GM06990 (cell line): ENCODE measurements around the gene BCAR1.

Source experiments
- DNase-seq: peaks from one replicate; pipeline ENCODE4 v3.0.0-alpha.2; 2011; ENCODE audit not compliant: insufficient read length; ENCODE audit errors: extremely low read depth
- H3K27me3 ChIP-seq: replicated peaks from 2 replicates; pipeline ENCODE4 v1.6.0; 2011; ENCODE audit warnings: low read length; ENCODE audit not compliant: control insufficient read depth, insufficient read depth
- H3K36me3 ChIP-seq: 2 replicates; pipeline ENCODE4 v1.5.1; 2011; ENCODE audit warnings: low read length; ENCODE audit not compliant: control insufficient read depth, insufficient read depth
- H3K4me3 ChIP-seq: replicated peaks from 2 replicates; pipeline ENCODE4 v1.5.1; 2011; ENCODE audit warnings: low read depth, mild to moderate bottlenecking, control low read depth, low read length
- TF ChIP-seq, protein P1 (sequence below): IDR thresholded peaks from 2 replicates; pipeline ENCODE4 v1.5.1; 2011; ENCODE audit warnings: low read length, control low read depth, mild to moderate bottlenecking, inconsistent platforms; ENCODE audit not compliant: insufficient read depth, poor library complexity, severe bottlenecking

The BCAR1 gene

DNA sequence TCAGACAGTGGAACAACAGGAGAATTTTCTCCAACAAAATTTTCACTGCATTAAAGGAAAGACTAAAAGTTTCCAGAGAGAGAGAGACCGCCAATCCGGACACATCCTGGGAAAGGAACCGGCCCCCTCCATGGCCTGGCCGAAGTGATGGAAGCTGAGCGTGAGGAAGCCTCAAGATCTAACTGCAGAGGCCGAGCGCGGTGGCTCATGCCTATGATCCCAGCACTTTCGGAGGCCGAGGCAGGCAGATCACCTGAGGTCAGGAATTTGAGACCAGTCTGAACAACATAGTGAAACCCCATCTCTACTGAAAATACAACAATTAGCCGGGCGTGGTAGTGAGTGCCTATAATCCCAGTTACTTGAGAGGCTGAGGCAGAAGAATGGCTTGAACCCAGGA is 48.3 kb downstream of the BCAR1 start:
- DNase-seq, result no peak
- no peaks in the 10 kb centered on the region for H3K27me3 ChIP-seq
- TF ChIP-seq, protein P1, sequence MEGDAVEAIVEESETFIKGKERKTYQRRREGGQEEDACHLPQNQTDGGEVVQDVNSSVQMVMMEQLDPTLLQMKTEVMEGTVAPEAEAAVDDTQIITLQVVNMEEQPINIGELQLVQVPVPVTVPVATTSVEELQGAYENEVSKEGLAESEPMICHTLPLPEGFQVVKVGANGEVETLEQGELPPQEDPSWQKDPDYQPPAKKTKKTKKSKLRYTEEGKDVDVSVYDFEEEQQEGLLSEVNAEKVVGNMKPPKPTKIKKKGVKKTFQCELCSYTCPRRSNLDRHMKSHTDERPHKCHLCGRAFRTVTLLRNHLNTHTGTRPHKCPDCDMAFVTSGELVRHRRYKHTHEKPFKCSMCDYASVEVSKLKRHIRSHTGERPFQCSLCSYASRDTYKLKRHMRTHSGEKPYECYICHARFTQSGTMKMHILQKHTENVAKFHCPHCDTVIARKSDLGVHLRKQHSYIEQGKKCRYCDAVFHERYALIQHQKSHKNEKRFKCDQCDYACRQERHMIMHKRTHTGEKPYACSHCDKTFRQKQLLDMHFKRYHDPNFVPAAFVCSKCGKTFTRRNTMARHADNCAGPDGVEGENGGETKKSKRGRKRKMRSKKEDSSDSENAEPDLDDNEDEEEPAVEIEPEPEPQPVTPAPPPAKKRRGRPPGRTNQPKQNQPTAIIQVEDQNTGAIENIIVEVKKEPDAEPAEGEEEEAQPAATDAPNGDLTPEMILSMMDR, result no peak
- no peaks in the 10 kb centered on the region for H3K36me3 ChIP-seq
- H3K4me3 ChIP-seq, result no peak overlapping the region

DNA sequence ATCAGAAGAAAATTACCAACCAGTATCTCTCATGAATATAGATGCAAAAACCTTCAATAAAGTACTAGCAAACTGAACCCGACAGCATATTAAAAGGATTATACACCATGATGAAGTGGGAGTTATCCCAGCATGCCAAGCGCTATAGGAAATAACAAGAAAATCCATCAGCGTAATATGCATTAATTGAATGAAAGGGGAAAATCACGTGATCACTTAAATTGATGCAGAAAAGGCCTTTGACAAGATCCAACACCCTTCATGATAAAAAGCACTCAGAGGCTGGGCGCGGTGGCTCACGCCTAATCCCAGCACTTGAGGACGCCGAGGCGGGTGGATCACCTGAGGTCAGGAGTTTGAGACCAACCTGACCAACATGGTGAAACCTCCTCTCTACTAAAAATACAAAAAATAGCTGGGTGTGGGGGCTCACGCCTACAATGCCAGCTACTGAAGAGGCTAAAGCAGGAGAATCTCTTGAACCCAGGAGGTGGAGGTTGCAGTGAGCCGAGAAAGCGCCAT is 49.3 kb downstream of the BCAR1 start:
- TF ChIP-seq, protein P1, result no peak
- H3K36me3 ChIP-seq, result no peaks in the 10 kb centered on the region
- DNase-seq, result no peak
- no peaks in the 10 kb centered on the region for H3K27me3 ChIP-seq
- H3K4me3 ChIP-seq, result no peak overlapping the region

DNA sequence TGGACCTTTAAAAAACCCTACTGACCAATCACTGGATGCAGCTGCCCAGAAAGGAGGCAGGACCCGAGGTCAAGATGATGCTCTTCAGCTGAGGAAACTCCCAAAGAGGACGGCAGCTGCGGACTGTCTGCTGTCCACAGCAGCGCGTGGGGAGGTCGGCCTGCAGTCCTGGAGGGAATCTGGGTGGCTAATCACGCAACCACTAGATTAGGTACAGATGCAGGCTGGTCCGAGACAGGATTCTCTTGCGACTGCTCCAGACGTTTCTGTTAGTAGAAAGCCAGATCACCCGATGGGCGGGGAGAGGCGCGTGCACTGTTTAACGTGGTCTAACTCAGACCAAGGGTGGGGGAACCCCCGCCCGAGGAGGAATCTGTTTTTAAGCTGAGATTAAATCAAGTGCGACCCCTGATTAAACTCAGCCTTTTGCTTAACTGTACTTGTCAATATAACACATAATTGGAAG is 53.3 kb downstream of the BCAR1 start:
- no peaks in the 10 kb centered on the region; the same call in 1 of the 2 replicates for H3K27me3 ChIP-seq
- DNase-seq, result no peak
- TF ChIP-seq, protein P1, result no peak
- H3K4me3 ChIP-seq, result no peak overlapping the region
- H3K36me3 ChIP-seq, result no peaks in the 10 kb centered on the region

DNA sequence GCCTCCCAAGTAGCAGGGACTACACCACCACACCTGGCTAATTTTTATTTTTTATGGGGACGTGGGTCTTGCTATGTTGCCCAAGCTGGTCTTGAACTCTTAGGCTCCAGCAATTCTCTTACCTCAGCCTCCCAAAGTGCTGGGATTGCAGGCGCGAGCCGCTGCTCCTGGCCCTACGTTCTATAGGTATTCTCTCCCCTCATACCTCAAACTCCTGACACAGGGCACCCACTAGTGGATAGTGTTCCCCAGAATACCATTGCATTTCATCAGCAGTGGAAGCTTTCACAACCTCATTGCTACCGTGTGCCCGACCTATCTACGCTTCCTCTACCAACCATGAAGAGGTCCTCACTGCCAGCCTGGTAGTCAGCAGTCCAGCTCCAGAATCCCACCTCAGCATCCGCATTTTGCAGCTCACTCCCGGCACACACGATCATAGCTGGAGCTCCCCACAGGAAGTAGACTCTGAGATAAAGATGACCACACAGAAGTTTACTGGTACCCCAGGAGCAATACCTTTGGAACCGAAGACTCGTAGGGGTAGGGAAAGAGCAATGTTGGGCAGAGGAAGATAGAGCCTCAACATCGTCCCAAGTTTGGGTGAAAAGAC is 53.8 kb downstream of the BCAR1 start:
- Histone ChIP-seq H3K4me3 (no peak overlapping the region), H3K27me3 (no peaks in the 10 kb centered on the region; the same call in 1 of the 2 replicates), H3K36me3 (no peaks in the 10 kb centered on the region)
- TF ChIP-seq, protein P1, result no peak
- DNase-seq, result no peak

DNA sequence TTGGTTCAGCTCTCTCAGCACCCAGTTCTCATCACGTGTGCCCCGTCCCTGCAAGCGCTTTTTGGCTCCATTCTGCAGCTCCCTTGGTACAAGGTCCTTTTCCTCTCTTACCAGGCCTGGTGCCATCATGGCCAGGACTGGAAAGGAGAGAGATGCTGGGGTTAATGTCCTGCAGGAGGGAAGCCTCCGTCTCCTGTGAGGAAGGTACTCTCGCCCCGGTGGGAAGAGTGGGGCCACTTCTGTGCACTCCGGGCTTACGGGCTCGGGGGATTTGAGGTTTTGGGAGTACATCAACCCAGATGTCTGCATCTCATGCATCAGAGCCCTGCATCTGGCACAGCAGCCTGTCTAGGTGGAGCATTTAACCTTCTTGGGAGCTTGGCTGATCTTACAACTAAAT is 54.6 kb downstream of the BCAR1 start:
- no peaks in the 10 kb centered on the region; the same call in 1 of the 2 replicates for H3K27me3 ChIP-seq
- DNase-seq, result no peak
- H3K4me3 ChIP-seq, result no peak overlapping the region
- no peaks in the 10 kb centered on the region for H3K36me3 ChIP-seq
- TF ChIP-seq, protein P1, result no peak
